Measurements from ENCODE around the gene ZNF816. TPM values are rescaled to one million over a fixed set of nuclear protein-coding genes. Genes with fewer than 3 reads are reported as not detected.

Gene ZNF816
- total RNA-seq = 10 to 100 TPM; 10.2 to 20.9 TPM
- 1 to 10 TPM; 2.9 to 3.7 TPM for polyA plus RNA-seq
- long read RNA-seq, donor 1, partial matches to known transcripts = 0 of 5 reads
- long read RNA-seq, donor 1, other reads (novel, unspliced or antisense) = 0 of 5 reads
- long read RNA-seq, donor 2 = 0 reads
- long read RNA-seq, donor 3, partial matches to known transcripts = 0 of 5 reads
- long read RNA-seq, donor 3, other reads (novel, unspliced or antisense) = 0 of 5 reads
- long read RNA-seq, donor 4, partial matches to known transcripts = 0 of 5 reads
- long read RNA-seq, donor 4, other reads (novel, unspliced or antisense) = 0 of 5 reads
- long read RNA-seq, donor 5, partial matches to known transcripts = 0 of 2 reads
- long read RNA-seq, donor 5, other reads (novel, unspliced or antisense) = 0 of 2 reads

- peak within 1 kb of the TSS; percentile 77 to 88 for H3K27ac ChIP-seq (ENCODE audit: low read depth in 1 of 2, low read length in 1 of 2)
- H3K9ac ChIP-seq (ENCODE audit: insufficient read depth in 1 of 2, low read length in 2 of 2) = peak within 1 kb of the TSS; percentile 71 to 87
- WGBS, 2 donors = 0 to 1% methylated on average over 55 of the region's 55 CpGs
- peak within 1 kb of the TSS; percentile 52 for H3K4me3 ChIP-seq
- no peaks in the 10 kb centered on the region for H3K27me3 ChIP-seq (ENCODE audit: control insufficient read depth in 3 of 3, insufficient read depth in 3 of 3, low read length in 2 of 3)
- TF ChIP-seq CTCF (IDR thresholded peaks at IDR 0.05; ENCODE audit: control extremely low read depth, extremely low read depth) = no peak
- H3K9me3 ChIP-seq (ENCODE audit: control insufficient read depth in 4 of 4, insufficient read depth in 3 of 4, low read length in 3 of 4) = peaks cover 0 to 20% (median 2%) of the 10 kb centered on the region in 4 donors
- ATAC-seq (ENCODE audit: insufficient read depth, low FRiP score) (peak; percentile 100), DNase-seq (peak; percentile 98 to 99 (median 98))
- H3K36me3 ChIP-seq (ENCODE audit: control insufficient read depth in 4 of 4, insufficient read depth in 4 of 4, low read length in 4 of 4) = peaks cover 0 to 8% (median 0%) of the 10 kb centered on the region in 4 donors
- peaks cover 0 to 18% (median 6%) of the 10 kb centered on the region in 5 donors for H3K4me1 ChIP-seq (ENCODE audit: control insufficient read depth in 5 of 5, insufficient read depth in 5 of 5, low read length in 5 of 5)
Measured at GRCh38 chr19:52962394-52963246, at the start of gene ZNF816. ZNF816 (minus strand) TSS chr19:52962881; CDS start chr19:52956089, 6,792 bp downstream.

- TF ChIP-seq CTCF (IDR thresholded peaks at IDR 0.05; ENCODE audit: control extremely low read depth, extremely low read depth) = no peak
- Histone ChIP-seq H3K9ac (ENCODE audit: insufficient read depth in 1 of 2, low read length in 2 of 2) (no peak overlapping the region), H3K9me3 (ENCODE audit: control insufficient read depth in 4 of 4, insufficient read depth in 3 of 4, low read length in 3 of 4) (peaks cover 0 to 12% (median 0%) of the 10 kb centered on the region in 4 donors), H3K27ac (ENCODE audit: low read depth in 1 of 2, low read length in 1 of 2) (no peak overlapping the region), H3K36me3 (ENCODE audit: control insufficient read depth in 4 of 4, insufficient read depth in 4 of 4, low read length in 4 of 4) (no peaks in the 10 kb centered on the region), H3K27me3 (ENCODE audit: control insufficient read depth in 3 of 3, insufficient read depth in 3 of 3, low read length in 2 of 3) (no peaks in the 10 kb centered on the region), H3K4me1 (ENCODE audit: control insufficient read depth in 5 of 5, insufficient read depth in 5 of 5, low read length in 5 of 5) (no peaks in the 10 kb centered on the region), H3K4me3 (no peak overlapping the region)
- DNase-seq = no peak
- no peak for ATAC-seq (ENCODE audit: insufficient read depth, low FRiP score)
- 90 to 96% methylated on average over 6 of the region's 6 CpGs for WGBS, 2 donors
Measured at GRCh38 chr19:53012006-53012405, 49.3 kb upstream of the ZNF816 start.

- Histone ChIP-seq H3K4me1 (ENCODE audit: control insufficient read depth in 5 of 5, insufficient read depth in 5 of 5, low read length in 5 of 5) (no peaks in the 10 kb centered on the region), H3K4me3 (no peak overlapping the region), H3K27ac (ENCODE audit: low read depth in 1 of 2, low read length in 1 of 2) (no peak overlapping the region), H3K9me3 (ENCODE audit: control insufficient read depth in 4 of 4, insufficient read depth in 3 of 4, low read length in 3 of 4) (peaks cover 0 to 8% (median 0%) of the 10 kb centered on the region in 4 donors), H3K36me3 (ENCODE audit: control insufficient read depth in 4 of 4, insufficient read depth in 4 of 4, low read length in 4 of 4) (no peaks in the 10 kb centered on the region), H3K9ac (ENCODE audit: insufficient read depth in 1 of 2, low read length in 2 of 2) (no peak overlapping the region), H3K27me3 (ENCODE audit: control insufficient read depth in 3 of 3, insufficient read depth in 3 of 3, low read length in 2 of 3) (no peaks in the 10 kb centered on the region)
- no peak for ATAC-seq (ENCODE audit: insufficient read depth, low FRiP score)
- WGBS, 2 donors = 47 to 53% methylated on average over 9 of the region's 9 CpGs
- no peak for DNase-seq
- no peak for TF ChIP-seq CTCF (IDR thresholded peaks at IDR 0.05; ENCODE audit: control extremely low read depth, extremely low read depth)
Measured at GRCh38 chr19:53010494-53010893, 47.8 kb upstream of the ZNF816 start.

All from lung (tissue), 16 donors.